ENCODE data around the gene CCDC78. TPM values are rescaled to one million over a fixed set of nuclear protein-coding genes. Genes with fewer than 3 reads are reported as not detected.

CCDC78 gene
- total and polyA plus RNA-seq, 2 experiments from 2014 or later: 10.5 to 12.6 TPM

GRCh38 chr16:675884-676564 is 50.2 kb downstream of the CCDC78 start:
- peaks cover 9% of the 10 kb centered on the region; the same call in 2 of the 3 replicates for H3K36me3 Mint-ChIP-seq (ENCODE audit: low read depth)
- Histone ChIP-seq H3K27ac (ENCODE audit: low read depth) (no peak overlapping the region), H3K27me3 (ENCODE audit: insufficient read depth) (no peaks in the 10 kb centered on the region), H3K79me2 (replicated peaks; ENCODE audit: insufficient read depth) (peaks cover 4% of the 10 kb centered on the region; the same call in 1 of the 2 replicates), H3K4me3 (peak overlapping the region; percentile 66), H4K20me1 (replicated peaks; ENCODE audit: insufficient read depth) (peaks cover 3% of the 10 kb centered on the region), H3K4me1 (ENCODE audit: insufficient read depth) (peaks cover 11% of the 10 kb centered on the region; the same call in 1 of the 2 replicates), H3K9me2 (ENCODE audit: insufficient read depth) (no peaks in the 10 kb centered on the region), H3F3A (replicated peaks; ENCODE audit: low read depth) (peaks cover 18% of the 10 kb centered on the region), H3K36me3 (ENCODE audit: insufficient read depth) (peaks cover under 1% of the 10 kb centered on the region; the same call in 1 of the 2 replicates), H2AFZ (no peak overlapping the region), H3K4me2 (peak overlapping the region; percentile 86)
- peaks cover 12% of the 10 kb centered on the region for H3K27me3 Mint-ChIP-seq (ENCODE audit: insufficient read depth, low read depth, poor library complexity)
- ATAC-seq (no peak; the same call in 2 of the 3 replicates), DNase-seq (ENCODE audit: low spot score) (peak; percentile 36)
- H3K4me3 Mint-ChIP-seq: 0 out of 3 replicates have a peak overlapping the region, but pooled peaks have one; percentile 40
- TF ChIP-seq CREB1 (CRISPR knock-in tag; IDR thresholded peaks at IDR 0.05; ENCODE audit: low read depth) (no peak), JUNB (IDR thresholded peaks at IDR 0.05; ENCODE audit: unreplicated experiment) (no peak), STAT1 (IDR thresholded peaks at IDR 0.05; ENCODE audit: unreplicated experiment) (no peak), POLR2AphosphoS5 (IDR thresholded peaks at IDR 0.05; ENCODE audit: low read depth) (no peak), ETS1 (IDR thresholded peaks at IDR 0.05) (no peak), NANOG (IDR thresholded peaks at IDR 0.05; ENCODE audit: borderline replicate concordance) (no peak), EZH2phosphoT487 (IDR thresholded peaks at IDR 0.05; ENCODE audit: unreplicated experiment) (no peak)
- peaks cover 18% of the 10 kb centered on the region for H3K4me1 Mint-ChIP-seq
- no peak overlapping the region for H3K27ac Mint-ChIP-seq
- H3K9me3 Mint-ChIP-seq: no peaks in the 10 kb centered on the region; the same call in 2 of the 3 replicates

GRCh38 chr16:674968-675883 is 51.0 kb downstream of the CCDC78 start, which contains the start of gene RHBDL1:
TSS of gene RHBDL1 (plus strand) at chr16:675671. CDS start at chr16:675791, 120 bp downstream.
- no peaks in the 10 kb centered on the region for H3K27me3 ChIP-seq (ENCODE audit: insufficient read depth)
- Mint-ChIP-seq H3K27ac (no peak within 1 kb of the TSS), H3K36me3 (ENCODE audit: low read depth) (peaks cover 14% of the 10 kb centered on the region; the same call in 2 of the 3 replicates), H3K9me3 (no peaks in the 10 kb centered on the region; the same call in 2 of the 3 replicates), H3K27me3 (ENCODE audit: insufficient read depth, low read depth, poor library complexity) (peaks cover 10% of the 10 kb centered on the region), H3K4me3 (peak within 1 kb of the TSS; percentile 72), H3K4me1 (peaks cover 17% of the 10 kb centered on the region)
- H3K4me3 ChIP-seq: peak within 1 kb of the TSS; percentile 66
- H2AFZ ChIP-seq: no peak within 1 kb of the TSS
- H3K4me2 ChIP-seq: peak within 1 kb of the TSS; percentile 86
- ATAC-seq (peak; percentile 5), DNase-seq (ENCODE audit: low spot score) (peak; percentile 80)
- H3K79me2 ChIP-seq (replicated peaks; ENCODE audit: insufficient read depth): no peaks in the 10 kb centered on the region
- H3K9me2 ChIP-seq (ENCODE audit: insufficient read depth): no peaks in the 10 kb centered on the region
- peaks cover 3% of the 10 kb centered on the region; the same call in 1 of the 2 replicates for H4K20me1 ChIP-seq (replicated peaks; ENCODE audit: insufficient read depth)
- no peak within 1 kb of the TSS for H3K27ac ChIP-seq (ENCODE audit: low read depth)
- peaks cover 17% of the 10 kb centered on the region for H3F3A ChIP-seq (replicated peaks; ENCODE audit: low read depth)
- TF ChIP-seq CTCF (conservative IDR thresholded peaks at IDR 0.05; ENCODE audit: low read depth in 2 of 2) (peak in 1 of 2 experiments; percentile 31; a peak in 1 of 4 replicates), STAT1 (IDR thresholded peaks at IDR 0.05; ENCODE audit: unreplicated experiment) (no peak), POLR2AphosphoS5 (IDR thresholded peaks at IDR 0.05; ENCODE audit: low read depth) (0 out of 2 replicates have a peak, but pooled peaks have one; percentile 16)
- peaks cover 5% of the 10 kb centered on the region; the same call in 1 of the 2 replicates for H3K36me3 ChIP-seq (ENCODE audit: insufficient read depth)
- H3K4me1 ChIP-seq (ENCODE audit: insufficient read depth): peaks cover 11% of the 10 kb centered on the region; the same call in 1 of the 2 replicates

Measured in GM23338 (cell line).